ENCODE data around the gene SCRN1. TPM values are rescaled to one million over a fixed set of nuclear protein-coding genes. Genes with fewer than 3 reads are reported as not detected.

The SCRN1 gene
- total and polyA plus RNA-seq, 2 of the 4 experiments (the other 2 are of a cell fraction), result 57.1 to 124 TPM

DNA sequence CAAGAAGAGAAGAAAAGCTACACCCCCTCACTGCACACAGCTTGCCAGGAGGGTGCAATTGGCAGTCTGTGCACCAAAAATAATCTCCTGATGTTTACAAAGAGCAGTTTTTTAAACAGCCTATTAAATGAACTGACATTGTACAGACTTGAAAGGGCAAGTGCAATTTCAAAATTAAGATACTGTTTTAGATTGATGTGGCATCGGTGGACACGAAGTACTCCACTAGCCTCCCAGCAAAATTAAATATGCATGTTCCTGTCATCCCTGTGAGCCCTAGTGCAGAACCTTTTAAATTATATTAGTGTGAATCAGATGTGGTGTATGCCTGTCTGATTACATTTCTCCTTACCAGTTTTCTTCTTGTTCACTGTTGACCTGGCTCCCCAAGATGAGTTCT, 95.3 kb downstream of the SCRN1 start:
- Histone ChIP-seq H3K27ac (ENCODE audit: insufficient read depth, low read length) (no peak overlapping the region), H4K20me1 (ENCODE audit: insufficient read depth, low read length) (no peaks in the 10 kb centered on the region), H4K8ac (ENCODE audit: low read depth in 2 of 2, low read length in 2 of 2) (no peak overlapping the region), H2AFZ (replicated peaks; ENCODE audit: low read length, poor library complexity) (no peak overlapping the region), H2BK120ac (ENCODE audit: low read depth, low read length) (no peak overlapping the region), H2AK9ac (replicated peaks; ENCODE audit: low read depth, low read length, poor library complexity) (no peak overlapping the region), H3K14ac (replicated peaks; ENCODE audit: low read depth, low read length) (no peak overlapping the region), H3K36me3 (ENCODE audit: control insufficient read depth, insufficient read depth, low read length) (no peaks in the 10 kb centered on the region), H3K9ac (ENCODE audit: low read depth, low read length) (no peak overlapping the region), H3K18ac (ENCODE audit: low read depth, low read length) (no peak overlapping the region), H3K23ac (ENCODE audit: low read depth, low read length) (no peak overlapping the region), H3K4ac (ENCODE audit: low read depth, low read length) (no peak overlapping the region), H2BK15ac (ENCODE audit: low read depth, low read length) (no peak overlapping the region), H3K27me3 (ENCODE audit: control insufficient read depth, insufficient read depth, low read length) (peaks cover 27% of the 10 kb centered on the region), H3K9me3 (ENCODE audit: control insufficient read depth, insufficient read depth, low read length) (no peaks in the 10 kb centered on the region; the same call in 1 of the 2 replicates), H2AK5ac (ENCODE audit: low read depth, low read length) (no peak overlapping the region), H3K9me1 (ENCODE audit: insufficient read depth, low read length) (no peaks in the 10 kb centered on the region), H4K5ac (ENCODE audit: low read depth, low read length) (no peak overlapping the region), H3K79me1 (ENCODE audit: low read depth in 1 of 2, low read length in 2 of 2) (no peaks in the 10 kb centered on the region), H3K56ac (ENCODE audit: extremely low read depth, insufficient read depth, low read length) (no peak overlapping the region), H3K4me3 (ENCODE audit: insufficient read depth, low read depth, low read length) (no peak overlapping the region), H2BK5ac (ENCODE audit: low read depth, low read length, poor library complexity, severe bottlenecking) (no peak overlapping the region), H2BK20ac (ENCODE audit: low read depth, low read length) (no peak overlapping the region), H3K4me1 (ENCODE audit: control insufficient read depth, insufficient read depth, low read length) (no peaks in the 10 kb centered on the region), H3K4me2 (ENCODE audit: low read depth, low read length) (no peak overlapping the region), H4K91ac (ENCODE audit: insufficient read depth, low read depth, low read length) (no peak overlapping the region)
- DNase-seq (no peak), ATAC-seq (ENCODE audit: low read depth) (no peak)
- intact Hi-C loops (cut with micrococcal nuclease) (no loop called here), dilution Hi-C loops (cut with HindIII; ENCODE audit: low sequenced_read_pairs, unreplicated experiment) (no loop called here), in situ Hi-C loops (cut with MboI; ENCODE audit: low sequenced_read_pairs) (no loop called here)
- POLR2A ChIA-PET (ENCODE audit: unreplicated experiment), result no interaction called here
- CTCF ChIA-PET, result no interaction called here
- WGBS, 2 experiments (ENCODE audit: extremely low coverage in 2 of 2, insufficient read length in 1 of 2), result no CpG with 5 or more reads among the region's 2 CpGs
- BruUV-seq (replicated peaks), result no TSS peak
- TF ChIP-seq RAD21 (IDR thresholded peaks at IDR 0.05; ENCODE audit: low read length), result no peak

Measured in IMR-90 (cell line).